Testis (tissue), 2 donors: ENCODE measurements around the gene MIF4GD.

Experiments
- POLR2A ChIP-seq: fragments of 450-650 bp; IDR thresholded peaks from one replicate; pipeline ENCODE4 v1.6.1; 2017; ENCODE audit warnings: antibody characterized with exemption, mild to moderate bottlenecking, moderate library complexity
- TF ChIP-seq, protein P1 (sequence below), 3 experiments: fragments of 450-650 bp in 2 of 3; fragments of 200-600 bp in 1 of 3; sonication (generic) in 1 of 3; IDR thresholded peaks; one replicate each; pipeline ENCODE4 v1.5.1; 2016 to 2019; ENCODE audit warnings: antibody characterized with exemption in 3 of 3, mild to moderate bottlenecking in 2 of 3, moderate library complexity in 1 of 3

DNA sequence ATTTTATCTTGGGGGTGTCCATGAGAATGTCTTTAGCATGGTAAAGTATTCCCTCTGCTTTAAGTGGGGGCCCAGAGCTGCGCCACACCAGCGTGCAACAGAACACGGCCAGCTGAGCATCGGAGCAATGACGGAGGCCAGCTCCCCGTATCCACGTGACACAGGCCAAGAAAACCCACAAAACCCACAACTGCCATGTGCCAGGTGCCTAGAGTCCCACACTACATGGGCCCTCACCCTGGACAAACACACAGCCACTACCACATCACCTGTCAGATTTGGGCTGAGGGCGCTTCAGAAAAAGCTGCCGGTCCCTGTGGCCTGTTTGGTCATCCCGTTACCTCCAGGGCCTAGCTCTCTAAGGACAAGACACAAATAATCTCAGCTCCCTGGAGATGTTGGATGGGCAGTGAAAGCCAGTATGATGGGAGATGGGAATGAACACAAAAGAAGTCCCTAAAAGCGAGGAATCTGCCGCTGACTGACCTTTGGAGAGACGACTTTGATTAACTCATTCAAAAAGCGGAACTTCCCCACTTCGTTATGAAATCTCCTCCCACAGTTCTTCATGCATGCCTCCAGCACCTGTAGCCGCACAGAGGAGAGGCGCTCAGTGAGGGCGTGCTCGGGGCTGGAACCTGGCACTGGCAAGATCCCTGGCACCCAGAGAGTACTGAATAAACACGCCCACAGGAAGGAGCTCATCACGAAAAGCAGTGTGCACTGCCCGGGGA, 26.7 kb downstream of the MIF4GD start:
- TF ChIP-seq, protein P1, sequence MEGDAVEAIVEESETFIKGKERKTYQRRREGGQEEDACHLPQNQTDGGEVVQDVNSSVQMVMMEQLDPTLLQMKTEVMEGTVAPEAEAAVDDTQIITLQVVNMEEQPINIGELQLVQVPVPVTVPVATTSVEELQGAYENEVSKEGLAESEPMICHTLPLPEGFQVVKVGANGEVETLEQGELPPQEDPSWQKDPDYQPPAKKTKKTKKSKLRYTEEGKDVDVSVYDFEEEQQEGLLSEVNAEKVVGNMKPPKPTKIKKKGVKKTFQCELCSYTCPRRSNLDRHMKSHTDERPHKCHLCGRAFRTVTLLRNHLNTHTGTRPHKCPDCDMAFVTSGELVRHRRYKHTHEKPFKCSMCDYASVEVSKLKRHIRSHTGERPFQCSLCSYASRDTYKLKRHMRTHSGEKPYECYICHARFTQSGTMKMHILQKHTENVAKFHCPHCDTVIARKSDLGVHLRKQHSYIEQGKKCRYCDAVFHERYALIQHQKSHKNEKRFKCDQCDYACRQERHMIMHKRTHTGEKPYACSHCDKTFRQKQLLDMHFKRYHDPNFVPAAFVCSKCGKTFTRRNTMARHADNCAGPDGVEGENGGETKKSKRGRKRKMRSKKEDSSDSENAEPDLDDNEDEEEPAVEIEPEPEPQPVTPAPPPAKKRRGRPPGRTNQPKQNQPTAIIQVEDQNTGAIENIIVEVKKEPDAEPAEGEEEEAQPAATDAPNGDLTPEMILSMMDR (IDR thresholded peaks at IDR 0.05): no peak
- no peak for TF ChIP-seq POLR2A
